Panc1 (cell line): ENCODE results near the gene PILRA. TPM values are rescaled to one million over a fixed set of nuclear protein-coding genes. Genes with fewer than 3 reads are reported as not detected.

ENCODE experiments used
- ATAC-seq: fragments of 200-7000 bp; cut with Tn5 transposase; 2 replicates; pipeline ENCODE4 v1.9.1; 2020; ENCODE audit warnings: mild to moderate bottlenecking, moderate library complexity
- BruUV-seq: library from RNA; stranded (reverse); fragments of 400-500 nt; replicated peaks from 2 replicates; lab custom pipeline; 2021; lab: Mats Ljungman, UMichigan
- CTCF ChIA-PET: fragments of 300-600 bp; sonication (Branson Sonifier 250); formaldehyde crosslinking; loops from one replicate; lab custom pipeline; 2022; ENCODE audit warnings: antibody characterized with exemption; lab: Charles Lee
- POLR2A ChIA-PET: fragments of 300-600 bp; sonication (Branson Sonifier 250); formaldehyde crosslinking; loops from one replicate; lab custom pipeline; 2022; ENCODE audit warnings: antibody characterized with exemption; lab: Charles Lee
- DNase-seq: peaks from one replicate; pipeline ENCODE4 v3.0.0-alpha.2; 2010; ENCODE audit warnings: low read depth, low spot score
- H3K27ac ChIP-seq: 2 replicates; pipeline ENCODE4 v1.5.1; 2011; ENCODE audit warnings: mild to moderate bottlenecking, low read length, inconsistent platforms
- H3K27me3 ChIP-seq: fragments of 200-500 bp; sonication (Bioruptor generic); 2 replicates; pipeline ENCODE4 v1.6.0; 2014; ENCODE audit warnings: low read length, inconsistent platforms; ENCODE audit not compliant: control insufficient read depth, insufficient read depth
- H3K36me3 ChIP-seq: fragments of 200-500 bp; sonication (Bioruptor generic); 2 replicates; pipeline ENCODE4 v1.5.1; 2014; ENCODE audit warnings: inconsistent platforms, mild to moderate bottlenecking, low read length, moderate library complexity; ENCODE audit not compliant: control insufficient read depth, insufficient read depth
- H3K4me1 ChIP-seq: 2 replicates; pipeline ENCODE4 v1.5.1; 2011; ENCODE audit warnings: inconsistent platforms, mild to moderate bottlenecking, low read length, moderate library complexity; ENCODE audit not compliant: control insufficient read depth, insufficient read depth
- H3K4me3 ChIP-seq, 2 experiments: 2 replicates each; pipeline ENCODE4 v1.5.1; 2011 to 2012; ENCODE audit warnings: low read depth in 2 of 2, low read length in 2 of 2, mild to moderate bottlenecking in 2 of 2, inconsistent platforms in 1 of 2, moderate library complexity in 1 of 2
- H3K9me3 ChIP-seq: fragments of 200-500 bp; sonication (Bioruptor generic); 2 replicates; pipeline ENCODE4 v1.5.1; 2014; ENCODE audit warnings: low read depth, mild to moderate bottlenecking, inconsistent platforms, low read length, moderate library complexity; ENCODE audit not compliant: control insufficient read depth, insufficient read depth
- CTCF ChIP-seq: fragments of 450-650 bp; IDR thresholded peaks from 2 replicates; pipeline ENCODE4 v1.5.1; 2017; ENCODE audit warnings: mild to moderate bottlenecking
- POLR2AphosphoS5 ChIP-seq: IDR thresholded peaks from 2 replicates; pipeline ENCODE4 v1.6.1; 2012; ENCODE audit warnings: mild to moderate bottlenecking, low read depth, low read length, moderate library complexity
- REST ChIP-seq, 2 experiments: IDR thresholded peaks; 2 replicates each; pipeline ENCODE4 v1.6.1; 2011 to 2012; ENCODE audit warnings: low read depth in 2 of 2, control low read depth in 1 of 2, low read length in 1 of 2, mild to moderate bottlenecking in 1 of 2, moderate library complexity in 1 of 2; ENCODE audit not compliant: insufficient read depth in 1 of 2
- SIN3A ChIP-seq: IDR thresholded peaks from 2 replicates; pipeline ENCODE4 v1.6.1; 2012; ENCODE audit warnings: low read depth, mild to moderate bottlenecking, low read length, moderate library complexity, borderline replicate concordance; ENCODE audit not compliant: insufficient read depth
- TCF7L2 ChIP-seq: IDR thresholded peaks from 2 replicates; pipeline ENCODE4 v1.6.1; 2011; ENCODE audit warnings: mild to moderate bottlenecking, low read depth, low read length, inconsistent platforms
- in situ Hi-C: cut with HindIII; loops from 2 replicates; pipeline ENCODE4 v1.10.0; 2016; ENCODE audit warnings: low sequenced_read_pairs, low pct_unique_long_range_greater_than_20kb
- intact Hi-C: fragments of 100-400 bp; cut with micrococcal nuclease; formaldehyde crosslinking; loops from one replicate; pipeline ENCODE4 v1.10.0; 2022; ENCODE audit not compliant: unreplicated experiment
- total RNA-seq: library from RNA; stranded (reverse); gene quantifications from one replicate; pipeline ENCODE4 v1.2.1, GENCODE V29; 2021; ENCODE audit not compliant: unreplicated experiment

PILRA gene
- total RNA-seq, 1 experiment from 2014 or later = 4.8 TPM

GRCh38 chr7:100402241-100402640 is 29.0 kb downstream of the PILRA start:
- in situ Hi-C loops = no loop called here
- H3K36me3 ChIP-seq = no peaks in the 10 kb centered on the region
- no peak overlapping the region for H3K4me3 ChIP-seq
- ChIA-PET POLR2A (no interaction called here), CTCF (no interaction called here)
- BruUV-seq = no TSS peak
- DNase-seq (no peak), ATAC-seq (no peak)
- TF ChIP-seq CTCF = no peak
- TF ChIP-seq REST (IDR thresholded peaks at IDR 0.05; ENCODE audit: insufficient read depth in 1 of 2, low read depth in 2 of 2, low read length in 1 of 2) = no peak
- TF ChIP-seq POLR2AphosphoS5 = no peak
- TF ChIP-seq SIN3A = no peak
- TF ChIP-seq TCF7L2 = no peak
- H3K4me1 ChIP-seq = no peaks in the 10 kb centered on the region
- no peaks in the 10 kb centered on the region for H3K27me3 ChIP-seq
- no peak overlapping the region for H3K27ac ChIP-seq
- H3K9me3 ChIP-seq = no peaks in the 10 kb centered on the region
- intact Hi-C loops = no loop called here

GRCh38 chr7:100406767-100407166 is 33.5 kb downstream of the PILRA start:
- H3K4me3 ChIP-seq = no peak overlapping the region
- 0 out of 2 replicates have a peak, but pooled peaks cover 2% of the 10 kb centered on the region for H3K27me3 ChIP-seq
- no peak overlapping the region for H3K27ac ChIP-seq
- intact Hi-C loops = no loop called here
- no peaks in the 10 kb centered on the region for H3K36me3 ChIP-seq
- DNase-seq (no peak), ATAC-seq (no peak)
- CTCF ChIA-PET = interaction anchor here (0.6 to 1.3 kb wide), 4 partner anchors 9 to 48 kb away, joined by 3 to 8 read pairs (median 4); no protein-coding TSS in a partner anchor
- BruUV-seq = no TSS peak
- no peaks in the 10 kb centered on the region for H3K4me1 ChIP-seq
- TF ChIP-seq POLR2AphosphoS5 (no peak), TCF7L2 (no peak), SIN3A (no peak), CTCF (no peak), REST (IDR thresholded peaks at IDR 0.05; ENCODE audit: insufficient read depth in 1 of 2, low read depth in 2 of 2, low read length in 1 of 2) (no peak)
- H3K9me3 ChIP-seq = no peaks in the 10 kb centered on the region
- in situ Hi-C loops = no loop called here
- POLR2A ChIA-PET = no interaction called here
